Heart right ventricle (tissue), 16 donors: Measurements from ENCODE around the gene TNPO2. TPM values are rescaled to one million over a fixed set of nuclear protein-coding genes. Genes with fewer than 3 reads are reported as not detected.
A peak's percentile ranks its signal among the peaks of the same experiment; 100 is the strongest.

ENCODE experiments used
- ATAC-seq, 8 donors: fragments of 200-7000 bp; cut with Tn5 transposase; one replicate each; pipeline ENCODE4 v1.9.1; 2020; ENCODE audit warnings: mild to moderate bottlenecking in 8 of 8, moderate library complexity in 8 of 8, moderate number of reproducible peaks in 1 of 8
- DNase-seq, 2 donors: peaks; one replicate each; pipeline ENCODE4 v3.0.0-alpha.2; 2020
- H3K27ac ChIP-seq, 10 donors: fragments of 200-600 bp; sonication (generic) in 2 of 10; one replicate each; pipeline versions ENCODE4 v1.5.0 to v1.8.0; 2020 to 2022; ENCODE audit warnings: mild to moderate bottlenecking in 3 of 10
- H3K27me3 ChIP-seq, 7 donors: fragments of 200-600 bp; one replicate each; pipeline ENCODE4 v1.8.0; 2021 to 2022; ENCODE audit warnings: mild to moderate bottlenecking in 2 of 7
- H3K36me3 ChIP-seq, 9 donors: fragments of 200-600 bp; sonication (generic) in 1 of 9; one replicate each; pipeline versions ENCODE4 v1.5.0 to v1.8.0; 2020 to 2022; ENCODE audit warnings: mild to moderate bottlenecking in 2 of 9
- H3K4me1 ChIP-seq, 9 donors: fragments of 200-600 bp; sonication (generic) in 1 of 9; one replicate each; pipeline versions ENCODE4 v1.5.0 to v1.8.0; 2020 to 2022; ENCODE audit warnings: mild to moderate bottlenecking in 4 of 9
- H3K4me3 ChIP-seq, 10 donors: fragments of 200-600 bp; sonication (generic) in 2 of 10; one replicate each; pipeline versions ENCODE4 v1.5.0 to v1.8.0; 2020 to 2022; ENCODE audit warnings: mild to moderate bottlenecking in 7 of 10, moderate library complexity in 2 of 10
- H3K9me3 ChIP-seq, 11 donors: fragments of 200-600 bp in 10 of 11; sonication (generic) in 2 of 11; one replicate each; pipeline versions ENCODE4 v1.5.0 to v1.8.0; 2013 to 2022; ENCODE audit warnings: mild to moderate bottlenecking in 2 of 11, control low read depth in 1 of 11, moderate library complexity in 1 of 11
- whole genome bisulfite sequencing, 2 donors: extraction: QIAGEN DNeasy Blood & Tissue Kit; methylation state at CpG; one replicate each; pipeline ENCODE4 v1.1.7; 2013; ENCODE audit warnings: inconsistent platforms in 1 of 2; 5-methylcytosine and 5-hydroxymethylcytosine counted together
- intact Hi-C, 10 donors: fragments of 100-400 bp; cut with DNase I; formaldehyde crosslinking; loops; one replicate each; pipeline versions ENCODE4 v1.11.1 to v1.14.2; 2022
- long read RNA-seq, 3 donors: library from polyadenylated mRNA; unstranded; transcript quantifications; one replicate each; pipeline ENCODE4 v2.0.0, GENCODE V29; 2020 to 2021
- polyA plus RNA-seq, 2 donors: library from polyadenylated mRNA; stranded (reverse); fragments of 200-250 nt; gene quantifications; one replicate each; pipeline ENCODE4 v1.2.3, GENCODE V29; 2013
- total RNA-seq, 10 donors: library from RNA; stranded (reverse); fragmentation: NEBNext Ultra II Directional in 3 of 10; extraction: Animal tissue kit (Norgen Biotek cat#: 25700) in 3 of 10; gene quantifications; one replicate each; pipeline versions ENCODE4 v1.2.1 to v1.2.4, GENCODE V29; 2021 to 2023
- TF ChIP-seq, protein P1 (sequence below), 9 donors: fragments of 200-600 bp; sonication (generic) in 2 of 9; IDR thresholded peaks; one replicate each; pipeline versions ENCODE4 v1.5.0 to v1.8.0; 2021 to 2022; ENCODE audit warnings: antibody characterized with exemption in 9 of 9, mild to moderate bottlenecking in 5 of 9, moderate library complexity in 1 of 9
- donor health status: Arrhythmogenic right ventricular cardiomyopathy.
- donor health status: ischemic (EF 13 %, LVEDD 7.1; RV severe dilation, severe dysfunction).
- donor health status: healthy with polysubstance abuse.
- donor health status: DM: no; HTN: yes; CAD: no.
- donor health status: DM: no; HTN: no; CAD: no.
- donor health status: ischemic (EF 25% LVEDD 6.9; RV normal size, moderate dysfunction).
- donor health status: ischemic (EF 25% LVEDD 5.7; RV mildly dilated, moderate dysfunction).
- donor health status: healthy.
- donor health status: DM: yes; HTN: yes; CAD: no.
- donor health status: Ischemic cardiomyopathy.
- donor health status: ischemic (EF 35%, LVEDD 5.7; RV mildly dilated, moderate dysfunction).
- donor health status: nonischemic (EF 11% LVEDD 7.7; RV severe dilation, severe dysfunction).
- donor health status: DM: yes; HTN: yes; CAD: no.
- donor health status: PGD.
- donor health status: ischemic (EF 29% LVEDD 5.4; RV normal size, mild dysfunction).
- donor health status: nonischemic (EF 23%, LVEDD 6.1; RV moderate dilation, normal function).

TNPO2 gene
- 10 to 100 TPM; 32.3 to 51.1 (median 41.6) TPM for total RNA-seq
- 10 to 100 TPM; 17.3 to 25.9 TPM for polyA plus RNA-seq
- long read RNA-seq, donor 1, partial matches to known transcripts: 0 of 10 reads
- long read RNA-seq, donor 1, other reads (novel, unspliced or antisense): 9 of 10 reads
- long read RNA-seq, donor 2, partial matches to known transcripts: 1 of 10 reads
- long read RNA-seq, donor 2, other reads (novel, unspliced or antisense): 9 of 10 reads
- long read RNA-seq, donor 3, partial matches to known transcripts: 3 of 14 reads
- long read RNA-seq, donor 3, other reads (novel, unspliced or antisense): 11 of 14 reads

DNA sequence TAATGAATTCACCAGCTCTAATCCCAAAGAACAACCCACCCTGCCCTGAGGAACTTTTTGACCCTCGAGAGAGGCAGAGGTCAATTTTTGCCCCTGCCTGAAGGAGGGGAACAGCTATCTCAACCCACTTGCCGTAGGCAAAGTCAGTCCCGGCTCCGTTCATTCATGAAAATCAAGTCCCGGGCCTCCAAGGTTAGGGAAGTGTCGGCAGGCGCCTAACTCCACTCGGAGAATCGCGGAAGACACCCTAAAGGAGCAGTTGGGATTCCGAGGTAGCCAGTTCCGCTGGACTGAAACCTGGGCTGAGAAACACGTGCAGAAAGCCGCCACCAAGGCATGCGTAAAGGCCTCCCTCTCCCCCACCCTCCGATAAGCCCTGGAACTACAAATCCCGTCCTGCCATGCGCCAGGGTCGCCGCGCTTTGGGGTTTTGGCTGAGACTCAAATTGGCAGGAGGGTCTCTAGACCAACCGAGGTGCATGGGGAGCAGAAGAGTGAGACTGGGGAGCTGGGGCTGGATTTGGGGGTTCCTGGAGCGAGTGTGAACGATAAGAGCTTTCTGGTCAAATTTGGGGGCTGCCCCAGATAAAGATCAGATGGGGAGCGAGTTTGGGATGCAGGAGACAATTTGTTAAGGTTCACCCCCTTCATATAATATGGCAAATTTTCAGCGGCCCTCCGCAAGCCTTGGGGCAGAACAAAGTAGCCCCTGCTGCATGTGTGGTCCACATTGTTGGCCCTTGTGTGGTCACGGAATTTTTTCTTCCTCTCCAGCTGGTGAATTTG lies at the start of gene TNPO2:
Gene TNPO2, minus strand, starts transcription at position 292 of the 786 bp plus-strand sequence. CDS start 2,955 bp downstream, outside the sequence.
- intact Hi-C loops: loop anchor here in 3 of 10 donors (2.0 to 5.0 kb wide), 3 partner anchors 13 to 68 kb away; partner anchors contain the start of genes DHPS (in 1 of the 3), GET3 (in 1 of the 3) and JUNB (in 1 of the 3)
- DNase-seq (peak; percentile 55 to 61), ATAC-seq (peak in 7 of 8 donors; percentile 16 to 70 (median 58))
- Histone ChIP-seq H3K4me3 (peak within 1 kb of the TSS; percentile 40 to 83 (median 70)), H3K27ac (peak within 1 kb of the TSS in 9 of 10 donors; percentile 91 to 97 (median 95)), H3K9me3 (no peaks in the 10 kb centered on the region), H3K36me3 (peaks cover 0 to 22% (median 2%) of the 10 kb centered on the region in 9 donors), H3K4me1 (peaks cover 7 to 46% (median 32%) of the 10 kb centered on the region in 9 donors), H3K27me3 (no peaks in the 10 kb centered on the region)
- TF ChIP-seq, protein P1, sequence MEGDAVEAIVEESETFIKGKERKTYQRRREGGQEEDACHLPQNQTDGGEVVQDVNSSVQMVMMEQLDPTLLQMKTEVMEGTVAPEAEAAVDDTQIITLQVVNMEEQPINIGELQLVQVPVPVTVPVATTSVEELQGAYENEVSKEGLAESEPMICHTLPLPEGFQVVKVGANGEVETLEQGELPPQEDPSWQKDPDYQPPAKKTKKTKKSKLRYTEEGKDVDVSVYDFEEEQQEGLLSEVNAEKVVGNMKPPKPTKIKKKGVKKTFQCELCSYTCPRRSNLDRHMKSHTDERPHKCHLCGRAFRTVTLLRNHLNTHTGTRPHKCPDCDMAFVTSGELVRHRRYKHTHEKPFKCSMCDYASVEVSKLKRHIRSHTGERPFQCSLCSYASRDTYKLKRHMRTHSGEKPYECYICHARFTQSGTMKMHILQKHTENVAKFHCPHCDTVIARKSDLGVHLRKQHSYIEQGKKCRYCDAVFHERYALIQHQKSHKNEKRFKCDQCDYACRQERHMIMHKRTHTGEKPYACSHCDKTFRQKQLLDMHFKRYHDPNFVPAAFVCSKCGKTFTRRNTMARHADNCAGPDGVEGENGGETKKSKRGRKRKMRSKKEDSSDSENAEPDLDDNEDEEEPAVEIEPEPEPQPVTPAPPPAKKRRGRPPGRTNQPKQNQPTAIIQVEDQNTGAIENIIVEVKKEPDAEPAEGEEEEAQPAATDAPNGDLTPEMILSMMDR (IDR thresholded peaks at IDR 0.05): no peak
- WGBS, 2 donors: 4 to 5% methylated on average over 28 of the region's 28 CpGs

DNA sequence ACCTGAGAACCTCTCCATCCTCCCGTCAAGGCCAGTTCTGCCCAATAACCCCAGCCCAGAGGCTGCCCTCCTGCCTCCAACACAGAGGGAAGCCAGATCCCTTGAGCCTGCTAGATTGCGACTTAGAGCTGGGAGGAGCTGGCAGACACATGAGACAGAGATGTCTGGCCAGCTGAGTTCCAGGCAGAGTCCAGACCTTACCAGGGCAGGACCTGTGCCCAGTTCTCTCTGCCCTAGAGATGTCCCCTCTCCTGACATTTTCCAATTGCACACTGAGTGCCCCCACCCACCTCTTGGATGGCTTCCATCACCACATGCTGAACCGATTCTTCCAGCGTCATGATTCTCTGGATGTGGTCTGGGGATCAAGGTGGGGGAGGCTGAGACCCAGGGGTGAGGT lies 48.6 kb upstream of the TNPO2 start:
- Histone ChIP-seq H3K27me3 (no peaks in the 10 kb centered on the region), H3K36me3 (peaks cover 0 to 38% (median 0%) of the 10 kb centered on the region in 9 donors), H3K9me3 (no peaks in the 10 kb centered on the region), H3K27ac (peak overlapping the region; percentile 79 to 99 (median 91)), H3K4me1 (peaks cover 6 to 53% (median 33%) of the 10 kb centered on the region in 9 donors), H3K4me3 (no peak overlapping the region)
- WGBS, 2 donors: 39 to 47% methylated on average over 4 of the region's 4 CpGs
- peak; percentile 50 to 71 for DNase-seq
- intact Hi-C loops: loop anchor here in 2 of 10 donors (2.0 to 10.0 kb wide), 2 partner anchors 72 to 74 kb away; no protein-coding TSS in a partner anchor
- ATAC-seq: peak; percentile 22 to 82 (median 71)
- TF ChIP-seq, protein P1 (IDR thresholded peaks at IDR 0.05): no peak

DNA sequence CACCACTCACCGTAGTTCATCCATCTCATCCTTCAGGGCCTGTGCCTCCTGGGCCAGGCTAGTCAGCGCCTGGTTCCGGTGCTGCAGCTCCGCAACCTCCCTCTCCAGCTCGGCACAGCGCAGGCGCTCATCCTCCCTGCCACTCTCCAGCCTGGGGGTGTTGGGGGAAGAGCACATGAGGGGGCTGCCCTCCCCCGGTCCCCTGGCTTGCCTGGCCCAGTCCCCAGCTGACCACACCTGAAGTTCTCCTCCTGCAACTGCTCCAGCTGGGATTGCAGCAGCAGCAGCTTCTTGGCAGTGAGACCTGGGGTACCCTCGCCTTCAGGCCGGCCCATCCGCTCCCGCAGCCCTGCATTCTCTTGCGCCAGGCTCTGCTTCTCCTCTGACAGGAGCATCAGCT lies 47.2 kb upstream of the TNPO2 start:
- H3K4me1 ChIP-seq: peaks cover 3 to 52% (median 29%) of the 10 kb centered on the region in 9 donors

More for the DNA sequence above, 47.2 kb upstream of the TNPO2 start:
- Histone ChIP-seq H3K27me3 (no peaks in the 10 kb centered on the region), H3K9me3 (no peaks in the 10 kb centered on the region), H3K36me3 (peaks cover 0 to 51% (median 0%) of the 10 kb centered on the region in 9 donors), H3K27ac (peak overlapping the region in 5 of 10 donors; percentile 67 to 99 (median 94)), H3K4me3 (no peak overlapping the region)
- ATAC-seq: no peak
- 96 to 98% methylated on average over 13 of the region's 13 CpGs for WGBS, 2 donors
- TF ChIP-seq, protein P1 (IDR thresholded peaks at IDR 0.05): no peak
- intact Hi-C loops: loop anchor here in 1 of 10 donors (10.0 kb wide), 1 partner anchor 74 kb away; no protein-coding TSS in a partner anchor
- DNase-seq: no peak
